COLO829 (cell line): Measurements from ENCODE around the gene PDCD6IP.
"Not testable (repeated sequence)": the region's sequence is repeated elsewhere in the genome, so short reads cannot be mapped to it uniquely, and the experiment has no call there.

Experiments used
- DNase-seq: peaks from one replicate; pipeline ENCODE4 v3.0.0; 2012; ENCODE audit warnings: low spot score

Gene PDCD6IP

GRCh38 chr3:33792167-33792892, 6.1 kb upstream of the PDCD6IP start:
- DNase-seq, result no peak

GRCh38 chr3:33795131-33795530, 3.3 kb upstream of the PDCD6IP start:
- DNase-seq, result no peak

- DNase-seq, result no peak
Observed at GRCh38 chr3:33795856-33796536, 2.4 kb upstream of the PDCD6IP start.

GRCh38 chr3:33798113-33798417, 365 bp upstream of the PDCD6IP start:
- no peak for DNase-seq

- no peak for DNase-seq
Observed at GRCh38 chr3:33799202-33799551, 747 bp downstream of the PDCD6IP start.

GRCh38 chr3:33803252-33803651, 4.8 kb downstream of the PDCD6IP start:
- DNase-seq, result no peak

GRCh38 chr3:33803894-33804526, 5.6 kb downstream of the PDCD6IP start:
- no peak for DNase-seq

GRCh38 chr3:33807191-33807590, 8.8 kb downstream of the PDCD6IP start:
- no peak for DNase-seq

GRCh38 chr3:33808559-33808958, 10.1 kb downstream of the PDCD6IP start:
- no peak for DNase-seq

- DNase-seq, result no peak
Observed at GRCh38 chr3:33810545-33810944, 12.1 kb downstream of the PDCD6IP start.

- no peak for DNase-seq
Observed at GRCh38 chr3:33821989-33822388, 23.6 kb downstream of the PDCD6IP start.

GRCh38 chr3:33823821-33824220, 25.4 kb downstream of the PDCD6IP start:
- no peak for DNase-seq

- no peak for DNase-seq
Observed at GRCh38 chr3:33825111-33825510, 26.7 kb downstream of the PDCD6IP start.

GRCh38 chr3:33826206-33826605, 27.8 kb downstream of the PDCD6IP start:
- no peak for DNase-seq

- DNase-seq, result no peak
Observed at GRCh38 chr3:33826688-33827087, 28.3 kb downstream of the PDCD6IP start.

GRCh38 chr3:33829720-33830119, 31.3 kb downstream of the PDCD6IP start:
- DNase-seq, result no peak

GRCh38 chr3:33831053-33831452, 32.6 kb downstream of the PDCD6IP start:
- DNase-seq, result no peak

GRCh38 chr3:33833408-33834095, 35.1 kb downstream of the PDCD6IP start:
- DNase-seq, result no peak

GRCh38 chr3:33834096-33834453, 35.6 kb downstream of the PDCD6IP start:
- no peak for DNase-seq

GRCh38 chr3:33837182-33837581, 38.8 kb downstream of the PDCD6IP start:
- not testable (repeated sequence) for DNase-seq

GRCh38 chr3:33839283-33839682, 40.9 kb downstream of the PDCD6IP start:
- DNase-seq, result no peak

- DNase-seq, result no peak
Observed at GRCh38 chr3:33840179-33840578, 41.7 kb downstream of the PDCD6IP start.
